GM23248 (cell line): ENCODE results near the gene IL20RA. TPM values are rescaled to one million over a fixed set of nuclear protein-coding genes. Genes with fewer than 3 reads are reported as not detected.
"Not testable (repeated sequence)": the region's sequence is repeated elsewhere in the genome, so short reads cannot be mapped to it uniquely, and the experiment has no call there.

Experiments used
- DNase-seq: peaks from one replicate; pipeline ENCODE4 v3.0.0-alpha.2; 2015
- H2AFZ ChIP-seq: fragments of 200-600 bp; sonication (generic); 2 replicates; pipeline ENCODE4 v1.6.1; 2016; ENCODE audit warnings: antibody characterized with exemption
- H3F3A ChIP-seq: fragments of 200-600 bp; sonication (generic); 2 replicates; pipeline ENCODE4 v1.6.1; 2016; ENCODE audit warnings: mild to moderate bottlenecking, antibody characterized with exemption, mixed run types; ENCODE audit not compliant: insufficient read depth
- H3K27ac ChIP-seq: fragments of 200-600 bp; sonication (generic); 2 replicates; pipeline ENCODE4 v1.5.1; 2016; ENCODE audit warnings: mild to moderate bottlenecking
- H3K27me3 ChIP-seq: fragments of 200-600 bp; sonication (generic); replicated peaks from 2 replicates; pipeline ENCODE4 v1.6.1; 2016; ENCODE audit warnings: mild to moderate bottlenecking; ENCODE audit not compliant: insufficient read depth
- H3K36me3 ChIP-seq: fragments of 200-600 bp; sonication (generic); 2 replicates; pipeline ENCODE4 v1.6.1; 2016; ENCODE audit warnings: low read depth, mild to moderate bottlenecking
- H3K4me1 ChIP-seq: fragments of 200-600 bp; sonication (generic); 2 replicates; pipeline ENCODE4 v1.6.1; 2016; ENCODE audit warnings: mild to moderate bottlenecking; ENCODE audit not compliant: insufficient read depth
- H3K4me2 ChIP-seq: fragments of 200-600 bp; sonication (generic); one replicate; pipeline ENCODE4 v1.6.1; 2016; ENCODE audit warnings: mild to moderate bottlenecking; ENCODE audit not compliant: unreplicated experiment
- H3K4me3 ChIP-seq: fragments of 200-600 bp; sonication (generic); 2 replicates; pipeline ENCODE4 v1.5.1; 2016; ENCODE audit warnings: mild to moderate bottlenecking
- H3K79me2 ChIP-seq: fragments of 200-600 bp; sonication (generic); 2 replicates; pipeline ENCODE4 v1.6.1; 2016; ENCODE audit warnings: mild to moderate bottlenecking; ENCODE audit not compliant: insufficient read depth
- H3K9ac ChIP-seq: fragments of 200-600 bp; sonication (generic); 2 replicates; pipeline ENCODE4 v1.6.1; 2016; ENCODE audit warnings: mild to moderate bottlenecking
- H3K9me2 ChIP-seq: fragments of 200-600 bp; sonication (generic); 2 replicates; pipeline ENCODE4 v1.6.1; 2016; ENCODE audit warnings: mixed run types, mild to moderate bottlenecking, moderate library complexity; ENCODE audit not compliant: insufficient read depth
- H3K9me3 ChIP-seq: fragments of 200-600 bp; sonication (generic); one replicate; pipeline ENCODE4 v1.6.1; 2017; ENCODE audit warnings: low read depth
- H4K20me1 ChIP-seq: fragments of 200-600 bp; sonication (generic); 2 replicates; pipeline ENCODE4 v1.6.0; 2016; ENCODE audit not compliant: insufficient read depth
- EZH2 ChIP-seq: fragments of 200-600 bp; sonication (generic); IDR thresholded peaks from 2 replicates; pipeline ENCODE4 v1.6.1; 2018; ENCODE audit warnings: antibody characterized with exemption, mild to moderate bottlenecking; ENCODE audit not compliant: insufficient read depth, poor library complexity, severe bottlenecking
- EZH2phosphoT487 ChIP-seq: fragments of 200-600 bp; sonication (generic); IDR thresholded peaks from 2 replicates; pipeline ENCODE4 v1.6.1; 2018; ENCODE audit warnings: antibody characterized with exemption, moderate library complexity, mild to moderate bottlenecking, low read depth; ENCODE audit not compliant: insufficient read depth
- WGBS, 2 experiments: methylation state at CpG; one replicate each; pipeline ENCODE4 v1.1.6; 2015 to 2017; ENCODE audit warnings: low lambda C conversion rate in 2 of 2, low coverage in 1 of 2; ENCODE audit errors: missing lambda C conversion rate in 2 of 2; 5-methylcytosine and 5-hydroxymethylcytosine counted together
- in situ Hi-C: fragments of 300-500 bp; cut with MboI; formaldehyde crosslinking; loops from 2 replicates; pipeline ENCODE4 v1.15.0; 2020
- polyA plus RNA-seq: library from polyadenylated mRNA; unstranded; fragments of >200 nt; fragmentation: Nextera tagmentation; extraction: Ambion mirVana; gene quantifications from 2 replicates; pipeline ENCODE4 v1.2.1, GENCODE V29; 2016
- total RNA-seq: library from RNA; depleted of rRNA; stranded (reverse); fragments of >200 nt; shearing (Covaris generic); gene quantifications from 2 replicates; pipeline ENCODE4 v1.2.3, GENCODE V29; 2014

IL20RA gene
- total and polyA plus RNA-seq, 2 experiments from 2014 or later: not detected

- H3K4me1 ChIP-seq: no peaks in the 10 kb centered on the region
- H3K27ac ChIP-seq: no peak overlapping the region
- TF ChIP-seq EZH2 (no peak), EZH2phosphoT487 (no peak)
- H3F3A ChIP-seq: no peaks in the 10 kb centered on the region
- no peak overlapping the region for H3K4me3 ChIP-seq
- 0 out of 2 replicates have a peak, but pooled peaks cover 7% of the 10 kb centered on the region for H3K27me3 ChIP-seq
- H3K36me3 ChIP-seq: no peaks in the 10 kb centered on the region
- in situ Hi-C loops: no loop called here
- DNase-seq: no peak
- no peak overlapping the region for H2AFZ ChIP-seq
- no peak overlapping the region for H3K4me2 ChIP-seq
- H3K9me2 ChIP-seq: no peaks in the 10 kb centered on the region
- H3K9ac ChIP-seq: no peak overlapping the region
- no peaks in the 10 kb centered on the region for H3K9me3 ChIP-seq
- H4K20me1 ChIP-seq: no peaks in the 10 kb centered on the region
- no peaks in the 10 kb centered on the region for H3K79me2 ChIP-seq
- 69 to 76% methylated on average over 3 of the region's 3 CpGs for WGBS, 2 experiments
These were observed 69.6 kb downstream of the IL20RA start for GRCh38 chr6:136975089-136975715.

- H3K9ac ChIP-seq, H3K79me2 ChIP-seq, H3K9me2 ChIP-seq, H3K9me3 ChIP-seq, DNase-seq, H3K36me3 ChIP-seq, H4K20me1 ChIP-seq, H3K4me2 ChIP-seq, H3K4me1 ChIP-seq, H3F3A ChIP-seq, H3K4me3 ChIP-seq, H2AFZ ChIP-seq, H3K27ac ChIP-seq, H3K27me3 ChIP-seq, in situ Hi-C loops: not testable (repeated sequence)
- WGBS, 2 experiments: 88 to 91% methylated on average over 8 of the region's 8 CpGs
These were observed 71.0 kb downstream of the IL20RA start for GRCh38 chr6:136973781-136974180.

GRCh38 chr6:136971609-136972008 lies 73.2 kb downstream of the IL20RA start:
- no peaks in the 10 kb centered on the region for H3F3A ChIP-seq

GRCh38 chr6:136969930-136970329 lies 74.8 kb downstream of the IL20RA start:
- no peak overlapping the region for H3K9ac ChIP-seq
- H3K36me3 ChIP-seq: no peaks in the 10 kb centered on the region
- no peaks in the 10 kb centered on the region for H3K4me1 ChIP-seq
- H3F3A ChIP-seq: no peaks in the 10 kb centered on the region
- H4K20me1 ChIP-seq: no peaks in the 10 kb centered on the region
- H3K9me2 ChIP-seq: no peaks in the 10 kb centered on the region
- TF ChIP-seq EZH2 (no peak), EZH2phosphoT487 (no peak)
- H3K79me2 ChIP-seq: no peaks in the 10 kb centered on the region
- WGBS, 2 experiments: 81 to 85% methylated on average over 4 of the region's 4 CpGs
- no peak overlapping the region for H3K4me3 ChIP-seq
- H3K27ac ChIP-seq: no peak overlapping the region
- no peak for DNase-seq
- H3K27me3 ChIP-seq: no peaks in the 10 kb centered on the region
- no peak overlapping the region for H3K4me2 ChIP-seq
- no peak overlapping the region for H2AFZ ChIP-seq
- in situ Hi-C loops: no loop called here
- H3K9me3 ChIP-seq: no peaks in the 10 kb centered on the region

More at GRCh38 chr6:136971609-136972008, 73.2 kb downstream of the IL20RA start:
- Histone ChIP-seq H3K4me2 (no peak overlapping the region), H3K4me3 (no peak overlapping the region), H3K9me2 (no peaks in the 10 kb centered on the region), H3K36me3 (no peaks in the 10 kb centered on the region), H3K27ac (no peak overlapping the region), H3K9me3 (no peaks in the 10 kb centered on the region), H3K9ac (no peak overlapping the region), H4K20me1 (no peaks in the 10 kb centered on the region), H3K79me2 (no peaks in the 10 kb centered on the region), H2AFZ (no peak overlapping the region), H3K4me1 (no peaks in the 10 kb centered on the region), H3K27me3 (no peaks in the 10 kb centered on the region)
- in situ Hi-C loops: no loop called here
- 70 to 78% methylated on average over 6 of the region's 6 CpGs for WGBS, 2 experiments
- TF ChIP-seq EZH2phosphoT487: no peak
- no peak for TF ChIP-seq EZH2
- DNase-seq: no peak

- no peaks in the 10 kb centered on the region for H3K9me3 ChIP-seq
- H4K20me1 ChIP-seq: no peaks in the 10 kb centered on the region
- no peaks in the 10 kb centered on the region for H3K36me3 ChIP-seq
- no peaks in the 10 kb centered on the region for H3K79me2 ChIP-seq
- H2AFZ ChIP-seq: no peak overlapping the region
- no peak for TF ChIP-seq EZH2phosphoT487
- TF ChIP-seq EZH2: no peak
- H3K4me1 ChIP-seq: no peaks in the 10 kb centered on the region
- WGBS, 2 experiments: 73% methylated on average over 5 of the region's 5 CpGs
- no peak overlapping the region for H3K9ac ChIP-seq
- H3F3A ChIP-seq: no peaks in the 10 kb centered on the region
- no peaks in the 10 kb centered on the region for H3K9me2 ChIP-seq
- no peak overlapping the region for H3K27ac ChIP-seq
- H3K4me3 ChIP-seq: no peak overlapping the region
- H3K27me3 ChIP-seq: no peaks in the 10 kb centered on the region
- in situ Hi-C loops: no loop called here
- no peak overlapping the region for H3K4me2 ChIP-seq
- DNase-seq: no peak
These were observed 75.3 kb downstream of the IL20RA start for GRCh38 chr6:136969433-136969832.
